ENCODE data around the gene OXSR1. TPM values are rescaled to one million over a fixed set of nuclear protein-coding genes. Genes with fewer than 3 reads are reported as not detected.

The OXSR1 gene
- total RNA-seq, 4 donors from 2014 or later = 12.9 to 45.6 (median 39.5) TPM

GRCh38 chr3:38204599-38205471, 39.5 kb downstream of the OXSR1 start:
- no peaks in the 10 kb centered on the region for H3K36me3 ChIP-seq
- H3K4me3 ChIP-seq = no peak overlapping the region
- no peaks in the 10 kb centered on the region for H3K4me1 ChIP-seq
- DNase-seq = no peak
- TF ChIP-seq CTCF (IDR thresholded peaks at IDR 0.05) (no peak), POLR2A (IDR thresholded peaks at IDR 0.05) (no peak)
- H3K27ac ChIP-seq = no peak overlapping the region
- no peaks in the 10 kb centered on the region for H3K27me3 ChIP-seq
- intact Hi-C loops (cut with DNase I; ENCODE audit: low total_unique reads) = no loop called here
- no peaks in the 10 kb centered on the region for H3K9me3 ChIP-seq

DNA sequence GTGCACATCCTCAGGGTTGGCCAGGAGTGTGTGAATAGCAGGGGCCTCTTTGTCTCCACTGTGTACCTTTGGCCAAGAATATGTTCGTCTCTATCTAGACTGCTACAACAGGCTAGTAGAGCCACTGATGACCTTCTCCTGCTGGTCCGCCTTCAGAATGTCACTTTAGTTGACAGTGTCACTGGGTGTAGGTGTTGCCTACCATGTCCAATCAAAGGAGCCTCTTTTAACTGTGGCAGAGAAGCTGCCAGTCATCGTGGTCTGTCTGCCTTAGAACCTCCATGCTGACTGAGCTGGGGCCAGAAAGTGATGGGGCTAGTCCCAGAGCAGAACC, 40.1 kb downstream of the OXSR1 start:
- Histone ChIP-seq H3K27ac (no peak overlapping the region), H3K4me1 (no peaks in the 10 kb centered on the region), H3K36me3 (no peaks in the 10 kb centered on the region), H3K27me3 (no peaks in the 10 kb centered on the region), H3K4me3 (no peak overlapping the region), H3K9me3 (no peaks in the 10 kb centered on the region)
- intact Hi-C loops (cut with DNase I; ENCODE audit: low total_unique reads) = no loop called here
- DNase-seq = no peak
- TF ChIP-seq CTCF (IDR thresholded peaks at IDR 0.05) (no peak), POLR2A (IDR thresholded peaks at IDR 0.05) (no peak)

DNA sequence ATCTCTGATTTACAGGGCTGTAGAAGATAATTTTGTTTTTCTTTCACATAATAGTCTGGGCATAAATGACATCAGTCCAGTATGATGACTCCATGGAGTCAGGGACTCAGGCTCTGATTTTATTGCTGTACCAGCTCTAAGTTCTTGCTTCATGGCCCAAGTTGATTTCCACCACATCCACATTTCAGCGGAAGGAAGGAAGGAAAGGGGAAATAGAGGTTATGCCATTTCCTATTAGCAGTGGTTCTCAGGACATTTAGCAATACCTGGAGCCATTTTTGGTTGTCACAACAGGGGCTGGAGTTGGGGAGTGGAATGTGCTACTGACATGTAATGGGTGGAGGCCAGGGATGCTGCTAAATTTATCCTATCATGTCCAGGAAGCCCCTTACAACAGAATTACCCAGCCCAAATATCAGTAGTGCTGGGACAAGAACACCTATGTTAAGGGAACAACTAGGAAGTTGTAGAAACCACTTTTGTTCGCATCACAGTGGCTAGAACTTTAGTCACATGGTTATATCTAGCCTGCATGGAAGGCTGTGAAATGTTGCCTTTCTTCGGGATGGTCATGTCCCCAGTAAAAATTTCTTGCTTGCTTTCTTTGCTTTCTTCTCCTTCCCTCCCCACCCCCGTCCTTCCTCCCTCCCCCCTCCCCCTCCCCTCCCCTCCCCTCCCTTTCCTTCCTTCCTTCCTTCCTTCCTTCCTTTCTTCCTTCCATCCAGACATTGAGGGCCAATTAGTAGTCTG, 42.1 kb downstream of the OXSR1 start:
- no peaks in the 10 kb centered on the region for H3K4me1 ChIP-seq
- no peak for DNase-seq
- intact Hi-C loops (cut with DNase I; ENCODE audit: low total_unique reads) = no loop called here
- no peak overlapping the region for H3K4me3 ChIP-seq
- no peaks in the 10 kb centered on the region for H3K9me3 ChIP-seq
- H3K36me3 ChIP-seq = no peaks in the 10 kb centered on the region
- H3K27ac ChIP-seq = no peak overlapping the region
- TF ChIP-seq CTCF (IDR thresholded peaks at IDR 0.05) = no peak
- no peak for TF ChIP-seq POLR2A (IDR thresholded peaks at IDR 0.05)
- H3K27me3 ChIP-seq = no peaks in the 10 kb centered on the region

DNA sequence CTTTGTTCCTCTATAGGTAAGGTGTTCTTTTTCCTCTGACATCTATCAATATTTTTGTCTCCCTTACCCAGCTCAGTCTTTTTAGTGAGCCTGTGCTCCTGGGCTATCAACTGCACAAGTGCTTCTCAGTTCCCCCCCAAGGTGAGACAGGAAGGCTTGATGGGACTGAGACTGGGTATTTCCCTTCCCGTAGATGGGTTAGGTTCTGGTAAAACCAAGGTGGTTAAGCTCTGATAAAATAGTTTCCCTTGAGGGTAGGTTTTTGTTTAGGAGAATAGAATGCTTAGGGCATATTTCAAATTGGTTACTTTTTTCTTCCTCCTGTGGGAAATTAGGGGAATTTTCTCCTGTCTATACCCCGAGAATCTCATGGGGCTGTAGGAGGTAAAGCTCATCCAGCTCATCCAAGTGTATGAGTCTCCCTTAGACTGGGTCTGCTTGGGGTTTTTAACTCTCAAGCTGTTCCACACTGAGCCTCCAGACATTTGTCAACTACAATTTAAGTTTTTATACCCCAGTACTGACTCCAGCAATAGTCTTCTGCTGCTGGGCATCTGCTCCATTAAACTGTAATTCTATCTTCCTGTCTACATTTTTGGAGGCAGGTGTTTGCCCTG, 44.9 kb downstream of the OXSR1 start:
- Histone ChIP-seq H3K27me3 (no peaks in the 10 kb centered on the region), H3K27ac (no peak overlapping the region), H3K9me3 (no peaks in the 10 kb centered on the region), H3K4me1 (no peaks in the 10 kb centered on the region), H3K4me3 (no peak overlapping the region), H3K36me3 (no peaks in the 10 kb centered on the region)
- no peak for TF ChIP-seq CTCF (IDR thresholded peaks at IDR 0.05)
- TF ChIP-seq POLR2A (IDR thresholded peaks at IDR 0.05) = no peak
- intact Hi-C loops (cut with DNase I; ENCODE audit: low total_unique reads) = no loop called here
- DNase-seq = no peak

GRCh38 chr3:38212141-38212540, 46.8 kb downstream of the OXSR1 start:
- TF ChIP-seq POLR2A (IDR thresholded peaks at IDR 0.05) (no peak), CTCF (IDR thresholded peaks at IDR 0.05) (no peak)
- H3K36me3 ChIP-seq = no peaks in the 10 kb centered on the region
- DNase-seq = no peak
- no peak overlapping the region for H3K27ac ChIP-seq
- no peaks in the 10 kb centered on the region for H3K4me1 ChIP-seq
- H3K4me3 ChIP-seq = no peak overlapping the region
- H3K27me3 ChIP-seq = no peaks in the 10 kb centered on the region
- intact Hi-C loops (cut with DNase I; ENCODE audit: low total_unique reads) = no loop called here
- no peaks in the 10 kb centered on the region for H3K9me3 ChIP-seq

Data from uterus (tissue), 4 donors.